Stimulated activated CD4-positive, alpha-beta T cell treated with anti-CD3 and anti-CD28 coated beads, TNF-alpha, amount 100 ng/mL, for 24 hours (primary cell): Measurements from ENCODE around the gene TK2.
"Not testable (repeated sequence)": the region's sequence is repeated elsewhere in the genome, so short reads cannot be mapped to it uniquely, and the experiment has no call there.

Experiments used
- DNase-seq, 3 experiments: peaks; one replicate each; pipeline ENCODE4 v3.0.0-alpha.2; 2020; ENCODE audit warnings: low read depth in 3 of 3

Gene TK2

DNA sequence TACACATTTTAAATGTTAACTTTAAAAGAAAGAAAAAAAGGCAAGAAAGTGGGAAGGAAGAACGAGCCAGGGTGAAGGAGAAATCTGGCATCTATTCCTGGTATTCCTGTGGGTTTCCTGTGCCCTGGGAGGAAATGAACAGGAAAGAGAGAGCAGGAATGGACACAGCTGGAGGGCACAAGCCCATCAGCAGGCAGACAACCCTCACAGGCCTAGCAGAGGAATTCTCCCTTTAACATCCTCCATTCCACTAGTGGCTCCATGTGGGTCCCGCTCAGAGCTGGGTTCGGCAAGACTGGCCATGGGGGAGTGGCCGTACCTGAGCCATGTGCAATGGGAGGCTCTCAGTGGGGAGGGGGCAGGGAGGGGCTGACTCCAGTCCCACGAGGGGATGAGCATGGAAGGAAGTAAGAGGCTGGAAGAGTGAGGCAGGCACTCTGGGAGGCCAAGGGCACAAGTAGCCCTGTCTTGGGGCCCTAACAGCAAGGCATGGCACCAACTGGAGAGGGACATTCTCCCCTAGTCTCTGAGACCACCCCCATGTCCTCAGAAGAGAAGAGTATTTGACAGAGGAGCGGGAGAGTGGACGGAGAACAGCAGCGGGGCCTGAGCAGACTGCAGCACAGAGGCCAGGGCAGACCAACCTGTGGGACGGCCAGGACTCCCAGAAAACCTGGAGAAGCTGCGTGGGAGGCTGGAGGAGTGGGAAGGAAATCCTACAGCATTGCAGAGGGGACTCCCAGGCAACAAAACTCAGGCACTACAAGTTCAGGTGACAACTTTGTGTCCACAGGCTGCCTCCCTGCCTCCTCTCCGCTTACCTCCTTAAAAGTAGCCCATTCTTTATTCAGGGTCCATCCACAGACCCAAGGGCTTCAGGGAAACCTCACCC, 30.2 kb downstream of the TK2 start:
- DNase-seq = no peak

DNA sequence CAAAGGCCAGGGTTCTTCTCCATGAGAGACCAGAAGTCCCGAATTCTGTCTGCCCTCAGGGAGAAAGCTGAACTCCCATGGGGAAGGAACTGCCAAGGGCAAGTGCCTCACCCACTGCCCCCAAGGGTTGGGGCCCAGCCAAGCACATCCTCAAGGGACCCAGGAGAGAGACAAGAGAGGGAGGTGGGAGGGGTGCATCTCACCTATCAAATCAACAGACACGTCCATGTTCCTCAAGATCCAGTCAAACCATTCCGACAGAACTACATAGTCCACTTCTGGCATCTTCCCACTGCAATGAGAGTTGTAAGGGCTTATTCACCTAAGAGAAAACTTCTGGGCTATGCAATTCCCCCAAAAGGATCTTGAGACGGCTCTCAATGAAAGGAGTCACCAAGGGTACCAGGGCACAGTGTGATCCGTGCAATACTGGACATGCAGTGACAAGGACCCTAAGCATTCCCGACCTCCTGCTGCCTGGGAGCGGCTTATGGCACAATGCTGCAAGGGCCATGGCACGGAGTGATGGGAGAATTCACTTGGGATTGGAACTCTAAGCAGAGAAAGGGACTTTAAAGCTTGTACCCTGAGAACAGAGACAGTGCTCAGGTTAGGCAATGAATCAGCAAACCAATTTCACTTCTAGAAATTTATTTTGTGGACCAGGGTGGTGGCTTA, 32.2 kb downstream of the TK2 start:
- no peak for DNase-seq

DNA sequence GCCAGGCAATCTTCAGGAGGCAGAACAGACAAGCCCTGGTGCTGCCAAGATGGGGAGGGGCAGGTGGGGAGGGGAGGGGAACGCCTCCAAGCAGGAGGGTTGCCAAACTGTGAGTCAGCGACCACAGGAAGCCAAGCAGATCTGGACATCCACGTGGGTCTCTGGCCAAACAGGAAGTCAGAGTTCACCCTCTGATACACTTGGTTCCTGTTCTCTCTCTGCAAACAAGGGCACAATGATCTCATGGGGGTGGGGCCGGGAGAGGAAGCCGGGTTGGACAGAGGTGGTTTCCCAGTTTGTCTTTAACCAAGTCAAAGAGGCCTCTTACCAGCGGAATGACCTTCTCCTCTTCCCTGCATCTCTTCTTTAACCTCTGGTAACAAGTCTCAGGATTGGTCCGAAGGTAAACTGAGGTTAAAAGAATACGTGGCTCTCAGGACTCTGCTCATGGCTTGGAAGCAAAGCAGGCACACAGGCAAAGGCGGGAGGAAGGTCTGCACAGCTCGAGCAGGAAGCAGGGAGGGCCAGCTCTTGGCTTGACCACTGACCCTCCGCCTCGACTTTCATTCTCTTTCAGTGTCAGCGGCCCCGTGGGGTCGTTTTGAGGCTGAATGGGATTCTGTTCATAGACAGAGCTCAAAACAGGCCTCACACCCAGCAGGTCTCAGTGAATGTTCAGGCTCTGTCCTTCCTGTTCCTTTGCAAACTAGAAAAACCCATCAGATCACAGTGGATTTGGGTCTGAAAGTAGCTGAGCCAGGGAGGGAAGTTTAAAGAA, 32.9 kb downstream of the TK2 start:
- DNase-seq = peak; percentile 32 to 81 (median 42)

DNA sequence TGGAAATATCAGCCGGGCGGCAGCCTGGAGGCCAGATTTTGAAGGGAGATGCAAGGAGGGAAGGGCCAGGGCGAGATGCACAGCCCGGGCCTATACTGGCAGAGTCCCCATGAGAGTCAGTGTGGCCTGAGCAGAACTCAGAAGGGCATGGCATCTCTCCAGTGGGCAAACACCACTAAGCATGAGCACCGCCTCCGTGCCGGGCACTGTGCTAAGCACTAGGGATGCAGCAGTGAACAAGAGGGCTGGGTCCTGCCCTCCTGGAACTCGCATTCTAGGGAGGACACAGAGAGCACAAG, 33.5 kb downstream of the TK2 start:
- no peak for DNase-seq

DNA sequence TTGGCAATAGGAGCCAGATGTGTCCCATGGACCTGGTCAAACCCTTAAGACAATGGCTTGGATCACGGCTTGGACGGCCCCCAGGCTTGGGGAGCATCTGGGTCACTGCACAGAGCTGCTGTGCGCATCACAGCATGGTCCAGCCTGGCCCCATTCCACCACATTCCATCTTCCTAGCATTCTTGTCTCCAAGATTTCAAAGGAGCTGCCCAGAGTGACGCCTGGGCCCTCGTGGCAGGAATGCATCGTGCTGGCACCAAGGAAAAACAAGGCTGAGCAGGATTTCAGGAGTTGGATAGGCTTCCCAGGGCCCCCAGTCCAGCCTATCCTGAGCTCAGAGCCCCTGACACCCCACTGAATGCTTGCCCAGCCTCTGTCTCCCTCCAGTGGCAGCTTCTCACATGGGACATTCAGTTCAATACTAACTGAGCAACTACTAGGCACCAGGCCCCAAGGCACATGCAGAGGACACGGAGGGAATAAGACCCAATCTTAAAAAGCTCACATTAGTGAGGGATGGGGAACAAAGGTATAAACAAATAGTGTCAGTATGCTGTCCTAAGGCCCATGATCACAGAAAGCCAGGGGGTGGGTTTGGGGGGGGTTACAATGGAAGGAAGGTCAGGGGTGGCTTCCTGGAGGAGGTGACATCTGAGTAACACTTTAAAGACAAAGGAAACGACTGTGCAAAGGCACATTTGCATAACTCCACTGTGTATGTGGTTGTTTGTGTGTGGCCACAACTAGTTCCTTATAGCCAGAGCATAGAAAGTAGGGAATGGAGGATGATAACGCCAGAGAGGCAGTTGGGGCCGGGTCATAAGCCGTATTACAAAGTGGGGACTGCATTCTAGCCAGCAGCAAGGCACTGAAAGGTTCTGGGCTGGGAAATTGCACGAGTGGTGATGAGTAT, 34.1 kb downstream of the TK2 start:
- no peak for DNase-seq

DNA sequence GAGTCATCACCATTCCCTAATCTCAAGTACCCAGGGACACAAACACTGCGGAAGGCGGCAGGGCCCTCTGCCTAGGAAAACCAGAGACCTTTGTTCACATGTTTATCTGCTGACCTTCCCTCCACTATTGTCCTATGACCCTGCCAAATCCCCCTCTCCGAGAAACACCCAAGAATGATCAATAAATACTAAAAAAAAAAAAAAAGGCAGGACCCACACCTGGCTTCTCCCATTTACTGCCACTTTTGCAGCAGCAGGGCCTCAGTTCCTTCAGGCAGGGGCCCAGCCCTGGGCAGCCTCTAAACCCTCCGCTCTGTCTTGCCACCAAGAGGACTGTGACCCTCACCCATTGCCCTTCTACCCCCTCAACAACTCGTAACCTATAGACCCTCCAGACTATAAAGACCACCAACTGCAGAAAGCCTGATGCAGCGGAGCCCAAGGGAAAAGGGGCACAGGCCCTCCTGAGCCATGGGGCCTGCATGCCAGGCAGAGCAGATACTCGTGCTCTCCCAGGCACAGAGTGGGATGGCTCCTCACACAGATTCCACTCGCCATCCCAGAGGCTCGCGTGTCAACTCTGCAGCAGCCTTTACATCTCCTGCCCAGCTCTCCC, 34.8 kb downstream of the TK2 start:
- not testable (repeated sequence) for DNase-seq

DNA sequence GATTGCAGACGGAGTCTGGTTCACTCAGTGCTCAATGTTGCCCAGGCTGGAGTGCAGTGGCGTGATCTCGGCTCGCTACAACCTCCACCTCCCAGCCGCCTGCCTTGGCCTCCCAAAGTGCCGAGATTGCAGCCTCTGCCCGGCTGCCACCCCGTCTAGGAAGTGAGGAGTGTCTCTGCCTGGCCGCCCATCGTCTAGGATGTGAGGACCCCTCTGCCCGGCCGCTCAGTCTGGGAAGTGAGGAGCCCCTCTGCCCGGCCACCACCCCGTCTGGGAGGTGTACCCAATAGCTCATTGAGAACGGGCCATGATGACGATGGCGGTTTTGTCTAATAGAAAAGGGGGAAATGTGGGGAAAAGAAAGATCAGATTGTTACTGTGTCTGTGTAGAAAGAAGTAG, 35.5 kb downstream of the TK2 start:
- not testable (repeated sequence) for DNase-seq

DNA sequence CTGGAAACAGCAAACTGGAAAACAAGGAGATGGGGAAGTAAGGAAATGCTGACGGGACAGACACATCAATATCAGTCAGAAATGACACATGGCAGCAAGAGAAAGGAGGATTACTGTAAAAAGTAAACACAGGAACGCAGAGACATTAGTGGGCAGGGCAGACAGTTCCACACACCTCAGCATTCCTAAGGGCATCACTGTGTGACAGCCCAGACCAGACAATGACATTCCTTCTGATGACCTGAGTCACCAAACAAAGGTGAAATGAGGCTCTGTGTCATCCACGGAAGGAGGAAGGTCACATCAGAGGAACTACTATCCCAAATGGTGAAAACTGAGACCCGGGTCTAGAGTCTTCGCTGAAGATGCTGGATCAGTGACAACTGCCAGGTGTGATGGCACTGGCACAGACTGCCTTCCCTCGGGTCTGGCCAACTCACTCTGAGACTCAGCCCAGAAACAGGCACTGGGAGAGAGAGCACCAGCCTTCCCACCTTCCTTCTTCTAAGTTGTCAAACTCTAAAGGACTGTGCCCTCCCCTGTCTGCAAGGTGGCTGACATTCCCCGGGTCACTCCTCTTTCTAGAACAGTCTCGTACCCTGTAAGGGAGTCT, 36.7 kb downstream of the TK2 start:
- no peak for DNase-seq

DNA sequence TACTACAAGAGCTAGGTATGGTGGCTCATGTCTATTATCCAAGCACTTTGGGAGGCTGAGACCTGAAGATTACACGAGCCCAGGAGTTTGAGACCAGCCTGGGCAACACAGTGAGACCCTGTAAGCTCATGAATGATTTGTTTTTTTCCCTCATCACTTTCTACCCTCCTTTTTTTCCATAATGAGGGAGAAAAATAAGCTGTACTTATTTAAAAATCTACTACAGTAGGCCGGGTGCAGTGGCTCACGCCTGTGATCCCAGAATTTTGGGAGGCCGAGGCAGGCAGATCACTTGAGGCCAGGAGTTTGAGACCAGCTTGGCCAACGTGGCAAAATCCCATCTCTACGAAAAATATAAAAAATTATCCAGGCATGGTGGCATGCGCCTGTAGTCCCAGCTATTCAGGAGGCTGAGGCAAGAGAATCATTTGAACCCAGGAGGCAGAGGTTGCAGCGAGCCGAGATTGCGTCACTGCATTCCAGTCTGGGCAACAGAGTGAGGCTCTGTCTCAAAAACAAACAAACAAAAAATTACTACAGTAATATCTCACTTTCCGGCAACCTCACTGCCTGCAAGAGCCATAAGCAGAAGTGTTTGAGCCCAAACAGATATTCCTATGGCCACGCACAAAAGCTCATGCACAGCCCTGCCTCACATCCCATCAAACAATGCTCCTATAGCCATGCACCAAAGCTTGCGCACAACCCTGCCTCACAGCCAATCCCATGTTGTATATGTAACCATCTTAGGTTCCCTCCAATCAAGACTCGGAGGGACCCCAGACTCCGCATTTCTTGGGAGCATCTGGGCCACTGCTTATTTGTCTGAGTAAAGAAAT, 37.4 kb downstream of the TK2 start:
- DNase-seq = no peak

DNA sequence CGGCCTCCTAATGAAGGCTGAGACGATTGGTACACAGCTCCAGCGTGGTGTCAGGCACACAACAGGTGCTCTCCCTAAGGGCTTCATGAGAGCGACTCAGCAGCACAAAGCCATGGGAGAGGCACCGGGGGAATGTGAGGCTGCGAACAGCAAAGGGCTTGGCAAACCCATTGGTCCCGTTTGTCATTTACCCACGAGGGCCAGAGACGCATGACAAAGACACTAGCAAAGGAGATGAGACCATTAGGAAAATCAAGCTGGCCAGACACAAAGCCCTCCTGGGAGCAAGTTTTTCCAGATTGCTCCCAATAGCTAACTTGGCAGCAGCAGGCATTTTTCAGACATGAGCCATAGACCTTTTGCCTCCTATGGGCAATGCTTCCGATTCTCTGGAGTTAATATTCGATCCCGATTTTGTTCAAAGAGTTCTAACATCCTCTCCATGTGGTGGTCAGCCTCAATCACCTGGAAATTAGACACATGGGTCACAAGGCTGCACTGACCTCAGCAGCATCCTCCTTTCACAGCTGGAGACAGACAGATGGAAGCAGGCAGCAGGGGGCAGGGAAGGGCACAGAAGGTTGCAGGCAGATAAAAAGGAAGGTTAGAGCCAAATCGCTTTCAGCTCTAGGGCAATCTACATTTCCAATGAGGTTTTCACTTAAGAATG, 38.2 kb downstream of the TK2 start:
- DNase-seq = no peak

DNA sequence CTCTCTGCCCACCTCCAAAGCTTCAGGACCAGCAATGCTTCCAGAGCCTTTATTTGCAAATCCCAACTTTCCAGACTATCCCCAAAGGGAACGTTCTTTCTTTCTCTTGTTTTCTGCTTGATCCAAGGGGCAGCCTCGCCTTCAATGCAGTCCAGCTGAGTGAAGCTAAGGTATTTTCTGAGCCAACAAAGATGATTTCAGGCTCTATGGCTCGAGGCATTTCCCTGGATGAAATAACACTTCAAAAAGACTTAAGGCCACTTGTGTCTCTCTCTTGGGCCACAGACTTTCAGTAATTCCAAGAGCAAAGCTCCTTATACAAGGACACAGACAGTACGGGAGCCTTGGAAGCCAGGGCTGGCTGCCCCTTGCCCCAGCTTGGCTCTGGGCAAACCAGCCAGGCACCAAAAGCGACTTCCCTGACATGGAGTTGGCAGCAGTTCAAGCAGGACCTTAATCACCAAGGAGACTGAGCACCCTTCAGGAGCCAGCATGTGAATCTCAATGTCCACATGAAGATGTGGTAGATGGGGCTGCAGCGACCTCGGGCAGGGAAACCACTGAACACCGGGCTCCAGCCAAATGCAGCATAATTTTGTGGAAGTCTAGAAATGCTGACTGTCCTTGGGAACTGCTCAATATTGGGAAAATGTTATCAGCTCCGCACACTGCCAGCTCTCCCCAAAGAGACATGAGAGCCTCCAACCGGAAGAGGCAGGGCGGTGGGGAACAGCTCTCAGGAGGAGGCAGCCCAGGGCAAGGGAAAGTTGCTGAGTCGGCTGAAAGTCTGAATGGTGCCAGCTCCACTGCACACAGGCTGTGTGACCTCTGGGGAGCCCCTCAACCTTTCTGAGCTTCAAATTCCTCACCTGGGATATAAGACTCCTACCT, 39.0 kb downstream of the TK2 start:
- no peak for DNase-seq

DNA sequence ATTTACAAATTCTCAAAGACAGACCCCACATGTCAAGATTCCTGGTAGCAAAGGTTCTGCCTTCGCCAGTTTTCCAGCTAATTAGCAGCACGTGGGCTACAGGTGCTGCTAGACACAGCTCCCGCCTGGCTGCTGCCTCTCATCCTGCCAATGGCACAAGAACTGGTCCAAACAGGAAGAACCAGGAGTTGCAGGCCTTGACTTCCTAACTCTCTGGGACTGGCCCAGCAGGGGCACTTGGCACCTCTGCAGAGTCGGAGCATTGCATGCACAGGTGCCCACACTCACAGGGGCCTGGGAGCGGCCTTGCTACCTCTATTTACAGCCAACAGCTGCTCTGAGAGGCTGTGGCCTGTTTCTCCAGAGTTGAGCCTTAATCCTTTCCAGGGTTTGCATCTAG, 39.6 kb downstream of the TK2 start:
- no peak for DNase-seq

DNA sequence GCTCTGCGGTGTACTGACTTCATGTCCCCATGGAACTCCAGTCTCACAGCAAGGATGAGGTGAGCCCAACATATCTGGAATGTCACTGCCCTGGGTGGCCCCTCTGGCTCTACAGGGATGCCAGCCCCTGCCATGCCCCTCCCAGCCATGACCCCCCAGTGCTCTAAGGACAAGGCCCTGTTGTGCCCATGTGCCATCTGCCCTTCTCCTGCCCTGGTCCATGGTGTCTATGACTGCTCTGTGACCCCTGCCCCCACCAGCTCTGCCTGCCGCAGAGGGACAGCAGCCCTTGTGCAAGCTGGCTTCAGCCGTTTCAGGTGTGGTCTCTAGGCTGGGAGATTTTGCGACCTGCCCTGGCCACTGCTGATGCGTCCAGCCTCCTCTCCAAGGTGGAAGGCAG, 40.3 kb downstream of the TK2 start:
- no peak for DNase-seq

DNA sequence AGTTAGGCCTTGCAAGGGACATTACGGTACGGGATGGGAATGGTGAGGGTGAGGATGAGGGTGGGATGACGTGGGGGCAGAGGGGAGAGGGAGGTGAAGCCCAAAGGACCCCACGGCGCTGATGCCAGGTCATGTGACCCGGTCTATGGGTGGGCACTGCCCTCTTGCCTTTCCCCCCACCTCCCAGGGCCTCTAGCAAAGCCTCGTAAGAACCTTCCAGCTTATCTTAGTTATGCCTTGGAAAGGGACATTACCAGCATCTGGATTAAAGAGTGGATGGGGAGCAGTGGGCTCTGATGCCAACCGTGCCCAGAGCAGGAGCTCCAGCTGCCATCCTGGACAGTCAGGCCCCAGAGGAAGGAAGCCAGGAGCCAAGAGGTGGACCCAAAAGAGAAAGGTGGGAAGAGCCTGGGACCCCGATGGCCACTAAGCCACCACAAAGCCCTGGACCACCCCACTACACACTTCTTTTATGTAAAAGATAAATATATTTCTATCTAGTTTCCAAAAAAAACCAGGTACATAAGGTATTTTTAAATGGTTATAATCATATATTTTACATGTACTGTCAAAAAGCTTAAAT, 40.9 kb downstream of the TK2 start:
- DNase-seq = no peak

DNA sequence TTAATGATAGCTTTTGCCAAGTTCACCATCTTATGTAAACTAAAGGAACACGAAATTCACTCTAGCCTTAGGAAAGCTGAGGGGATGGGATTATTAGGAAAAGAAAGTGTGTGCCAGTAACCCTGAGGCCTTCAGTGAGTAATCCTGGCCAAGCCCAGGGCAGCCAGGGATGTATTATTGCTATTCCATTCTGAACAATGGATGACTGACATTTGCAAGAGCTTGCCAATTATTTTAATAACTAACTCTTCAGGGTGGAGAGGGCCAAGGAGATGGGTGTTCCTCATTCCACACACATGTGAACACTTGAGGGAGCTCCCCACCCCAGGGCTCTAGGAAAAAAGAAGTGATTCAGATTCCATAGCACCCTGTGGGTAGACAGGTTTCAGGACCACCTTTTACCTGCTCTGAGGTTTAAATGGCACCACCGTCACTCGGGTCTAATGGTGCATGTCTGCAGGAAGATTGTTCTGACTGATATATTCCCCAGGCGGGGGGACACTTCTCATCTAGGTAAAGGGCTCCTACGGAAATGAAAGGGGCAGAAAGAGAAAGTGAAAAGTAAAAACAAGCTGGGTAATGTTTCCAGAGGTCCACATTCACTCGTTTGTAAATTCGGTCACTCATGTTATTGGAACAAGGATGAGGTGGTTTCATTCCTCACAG, 41.5 kb downstream of the TK2 start:
- no peak for DNase-seq

DNA sequence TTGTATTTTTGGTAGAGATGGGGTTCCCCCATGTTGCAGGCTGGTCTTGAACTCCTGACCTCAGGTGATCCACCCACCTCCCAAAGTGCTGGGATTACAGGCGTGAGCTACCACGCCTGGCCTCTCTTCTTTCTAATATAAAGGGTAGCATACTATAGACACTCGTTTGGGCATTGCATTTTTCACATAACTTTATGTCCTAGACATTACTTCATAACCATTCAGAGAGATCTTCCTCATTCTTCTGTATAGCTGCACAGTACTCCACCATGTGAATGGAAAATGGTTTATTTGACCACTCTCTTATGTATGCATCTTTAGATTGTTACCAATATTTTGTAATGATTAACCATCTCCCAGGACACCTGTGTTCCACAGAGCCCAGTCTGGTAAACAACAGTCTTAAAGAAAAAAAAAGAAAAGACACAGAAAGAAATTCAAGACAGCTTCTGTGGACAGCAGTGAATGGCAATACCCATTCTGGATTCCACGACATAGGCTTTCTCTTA, 42.1 kb downstream of the TK2 start:
- no peak for DNase-seq

DNA sequence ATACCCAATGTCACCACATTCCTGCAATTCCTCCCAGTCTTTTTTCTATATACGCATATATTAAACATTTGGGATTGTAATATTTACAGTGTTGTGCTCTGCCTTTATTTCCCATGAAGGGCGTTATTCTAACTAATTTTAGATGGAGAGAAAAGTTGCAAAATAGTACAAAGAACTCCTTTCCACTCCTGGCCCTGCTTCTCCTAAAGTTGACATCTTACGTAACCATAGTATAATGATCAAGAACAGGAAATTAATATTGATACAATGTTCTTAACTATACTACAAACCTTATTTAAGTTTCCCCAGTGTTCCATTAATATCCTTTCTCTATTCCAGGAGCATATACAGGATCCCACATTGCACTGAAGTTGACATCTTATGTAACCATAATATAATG, 46.3 kb downstream of the TK2 start:
- no peak for DNase-seq
